Bone marrow (tissue), 2 donors: ENCODE measurements around the gene NAIF1.
"Not testable (repeated sequence)": the region's sequence is repeated elsewhere in the genome, so short reads cannot be mapped to it uniquely, and the experiment has no call there.

Source experiments
- DNase-seq, 2 donors: peaks; one replicate each; lab custom pipeline; 2025; lab: John Stamatoyannopoulos, UW

NAIF1 gene

GRCh38 chr9:128059365-128059983 is 7.6 kb downstream of the NAIF1 start:
- no peak for DNase-seq

- no peak for DNase-seq
Measured at GRCh38 chr9:128057724-128058409, 9.3 kb downstream of the NAIF1 start.

GRCh38 chr9:128056887-128057723 is 10.0 kb downstream of the NAIF1 start:
- no peak for DNase-seq

- DNase-seq, result no peak
Measured at GRCh38 chr9:128056086-128056485, 11.0 kb downstream of the NAIF1 start.

- no peak for DNase-seq
Measured at GRCh38 chr9:128055344-128056040, 11.6 kb downstream of the NAIF1 start.

- no peak for DNase-seq
Measured at GRCh38 chr9:128054087-128054486, 13.0 kb downstream of the NAIF1 start.

- DNase-seq, result peak in 1 of 2 donors; percentile 21
Measured at GRCh38 chr9:128053560-128053959, 13.6 kb downstream of the NAIF1 start.

GRCh38 chr9:128051932-128052709 is 15.0 kb downstream of the NAIF1 start:
- no peak for DNase-seq

- no peak for DNase-seq
Measured at GRCh38 chr9:128049843-128050242, 17.3 kb downstream of the NAIF1 start.

GRCh38 chr9:128048663-128049062 is 18.5 kb downstream of the NAIF1 start:
- no peak for DNase-seq

GRCh38 chr9:128047231-128047630 is 19.9 kb downstream of the NAIF1 start:
- no peak for DNase-seq

GRCh38 chr9:128045831-128046230 is 21.3 kb downstream of the NAIF1 start:
- no peak for DNase-seq

GRCh38 chr9:128045409-128045808 is 21.7 kb downstream of the NAIF1 start:
- not testable (repeated sequence) for DNase-seq

GRCh38 chr9:128043467-128043868 is 23.7 kb downstream of the NAIF1 start:
- DNase-seq, result no peak

GRCh38 chr9:128042043-128042442 is 25.1 kb downstream of the NAIF1 start:
- DNase-seq, result no peak

- not testable (repeated sequence) for DNase-seq
Measured at GRCh38 chr9:128040783-128041182, 26.3 kb downstream of the NAIF1 start.

GRCh38 chr9:128036522-128036921 is 30.6 kb downstream of the NAIF1 start:
- DNase-seq, result not testable (repeated sequence)

- DNase-seq, result peak; percentile 5 to 77
Measured at GRCh38 chr9:128034821-128035652, 32.1 kb downstream of the NAIF1 start.

- no peak for DNase-seq
Measured at GRCh38 chr9:128033609-128034008, 33.5 kb downstream of the NAIF1 start.

- DNase-seq, result no peak
Measured at GRCh38 chr9:128027705-128028104, 39.4 kb downstream of the NAIF1 start.
